ENCODE results near the gene KLHL18.
"Not testable (repeated sequence)": the region's sequence is repeated elsewhere in the genome, so short reads cannot be mapped to it uniquely, and the experiment has no call there.

Gene KLHL18

DNA sequence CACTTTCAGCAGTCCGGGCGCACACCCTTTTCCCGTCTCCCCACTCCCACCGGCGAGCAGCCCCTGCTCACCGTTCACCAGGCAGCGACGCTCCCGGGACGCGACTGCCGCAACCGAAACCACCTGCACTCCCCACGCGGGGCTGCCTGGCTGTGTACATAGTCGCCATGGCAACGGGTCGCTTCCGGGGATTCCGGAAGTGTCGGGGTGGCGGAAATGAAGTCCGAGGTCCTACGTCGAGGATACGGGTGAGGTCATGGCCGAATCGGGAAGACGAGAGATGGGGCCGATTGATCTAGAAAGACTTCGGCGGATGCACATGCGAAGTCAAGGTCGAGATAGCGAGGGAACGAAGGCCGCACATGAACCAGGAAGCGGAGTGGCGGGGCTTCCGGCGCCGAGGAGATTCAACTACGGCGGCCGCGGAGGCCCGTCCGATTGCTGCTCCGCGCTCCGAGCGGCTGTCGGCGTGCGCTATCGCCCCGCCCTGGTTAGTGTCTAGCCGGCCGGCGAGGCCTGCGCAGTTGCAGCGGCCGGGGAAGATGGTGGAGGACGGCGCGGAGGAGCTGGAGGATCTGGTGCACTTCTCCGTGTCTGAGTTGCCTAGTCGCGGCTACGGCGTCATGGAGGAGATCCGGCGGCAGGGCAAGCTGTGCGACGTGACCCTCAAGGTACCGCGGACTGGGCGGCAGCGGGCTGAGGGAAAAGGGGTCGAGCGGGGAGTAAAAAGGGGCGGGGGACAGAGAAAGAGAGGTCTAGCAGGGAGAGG lies at the start of gene KLHL18, which contains the start of gene KIF9:
KLHL18 (plus strand) TSS at position 521 of the 769 bp plus-strand sequence; CDS start at position 543, 22 bp downstream.
KIF9 (minus strand) TSS at position 376 of the 769 bp plus-strand sequence. CDS start 5,425 bp downstream, outside the sequence.
- DNase-seq, result peak; percentile 91

DNA sequence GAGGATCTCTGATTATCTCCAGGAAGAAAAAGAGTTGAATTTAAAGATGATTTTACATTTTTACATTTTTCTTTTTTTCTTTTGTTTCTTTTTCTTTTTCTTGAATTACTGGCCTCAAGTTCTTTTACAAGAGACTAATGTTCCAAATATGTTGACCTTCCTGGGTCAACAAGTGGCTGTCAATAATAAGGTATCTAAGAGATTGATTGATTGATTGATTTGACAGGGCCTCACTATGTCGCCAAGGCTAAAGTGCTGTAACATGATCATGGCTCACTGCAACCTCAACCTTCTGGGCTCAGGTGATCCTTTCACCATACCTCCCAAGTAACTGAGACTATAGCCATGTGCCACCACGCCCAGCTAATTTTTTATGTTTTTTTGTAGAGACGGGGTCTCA lies 44.7 kb upstream of the KLHL18 start:
- DNase-seq, result no peak

DNA sequence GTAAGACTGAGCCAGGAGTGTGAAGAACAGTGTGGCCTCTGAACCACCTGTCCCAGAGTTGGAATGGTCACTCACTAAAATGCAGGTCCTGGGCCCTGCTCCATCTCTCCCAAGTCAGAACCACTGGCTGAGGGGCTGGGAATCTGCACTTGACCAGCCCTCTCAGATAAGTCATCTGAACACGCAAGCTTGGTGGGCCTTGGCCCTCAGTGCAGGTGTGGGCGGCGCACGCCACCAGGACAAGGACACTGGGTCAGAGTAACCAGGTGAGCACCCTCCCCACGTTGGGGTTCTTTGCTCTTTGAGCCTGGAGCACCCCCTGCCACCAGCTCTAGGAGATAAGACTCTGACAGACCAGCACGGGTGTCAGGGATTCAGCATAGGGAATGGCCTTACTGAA lies 42.8 kb upstream of the KLHL18 start:
- no peak for DNase-seq

DNA sequence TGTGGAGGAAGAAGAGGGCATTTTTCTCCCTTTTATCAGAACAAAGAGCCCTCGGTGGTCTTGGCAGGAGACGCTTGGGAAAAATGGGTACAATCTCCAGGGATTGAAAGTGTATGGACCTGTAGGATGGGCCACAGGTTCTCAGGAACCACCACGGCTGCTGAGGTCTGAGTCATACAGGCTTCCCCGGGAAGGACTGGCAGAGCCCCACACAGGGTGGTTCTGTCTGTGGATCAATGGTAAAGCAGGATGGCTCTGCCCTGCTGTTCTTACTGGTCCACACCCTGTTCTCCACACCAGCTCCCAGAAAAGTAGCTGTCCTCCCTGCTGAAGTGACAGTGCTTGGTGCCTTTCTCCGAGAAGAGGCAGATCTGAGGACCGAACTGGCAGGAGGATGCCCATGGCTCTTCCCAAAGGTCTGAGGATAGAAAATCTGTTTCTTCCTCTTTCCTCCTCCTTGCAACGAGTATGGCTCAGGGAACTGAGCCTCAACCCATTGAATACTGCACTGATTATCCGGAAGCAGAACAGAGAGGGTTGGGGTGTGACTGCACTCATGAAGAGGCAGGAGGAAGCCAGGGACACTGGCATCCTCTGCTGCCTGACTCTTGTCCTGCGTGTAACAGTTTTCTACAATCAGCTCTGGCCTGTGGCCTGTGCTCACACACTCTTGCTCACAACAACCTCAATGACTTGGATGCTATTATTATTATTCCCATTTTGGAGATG lies 39.2 kb upstream of the KLHL18 start:
- no peak for DNase-seq

DNA sequence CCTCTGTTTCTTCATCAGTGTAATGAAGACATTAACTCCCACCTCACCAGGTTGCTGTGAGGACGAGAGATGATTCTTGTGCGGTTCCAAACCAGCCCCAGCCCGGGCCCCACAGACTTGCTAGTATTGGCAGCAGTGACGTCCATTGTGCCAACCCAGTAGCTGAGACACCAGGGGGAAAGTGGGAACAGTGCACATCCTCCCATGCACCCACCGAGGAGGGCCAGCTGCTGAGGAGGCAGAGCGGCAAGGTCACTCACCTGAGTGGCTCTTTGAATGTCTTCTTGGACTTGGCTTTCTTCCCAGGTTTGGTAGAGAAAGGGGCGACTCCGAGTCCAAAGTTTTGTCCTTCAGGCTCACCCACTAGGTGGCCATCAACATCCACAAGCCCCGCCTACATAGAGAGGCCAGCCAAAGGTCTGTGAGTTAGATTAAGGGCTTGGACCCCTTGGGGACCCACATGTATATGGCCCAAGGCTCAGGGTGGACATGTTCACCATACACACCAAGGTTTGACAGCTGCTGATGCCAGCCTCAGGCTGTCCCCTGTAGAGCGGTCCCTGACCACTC lies 38.1 kb upstream of the KLHL18 start:
- DNase-seq, result no peak

DNA sequence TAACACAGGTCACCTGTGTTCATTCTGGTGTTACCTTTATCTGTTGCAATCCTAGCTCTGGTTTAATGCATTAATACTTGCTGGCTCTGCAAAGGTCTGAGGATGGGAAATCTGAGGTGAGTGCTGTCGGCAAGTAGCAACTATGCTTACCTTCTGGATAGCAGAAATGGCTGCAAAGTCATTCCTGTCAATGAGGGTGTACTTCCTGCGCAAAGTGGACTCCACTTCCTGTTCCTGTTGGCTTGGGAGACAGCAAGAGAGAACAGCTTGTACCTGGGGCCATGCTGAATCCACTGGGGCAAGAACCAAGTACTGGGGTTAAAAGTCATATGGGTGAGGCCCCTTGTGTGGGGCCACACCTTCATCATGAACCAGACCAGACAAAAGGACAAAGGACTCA lies 37.5 kb upstream of the KLHL18 start:
- DNase-seq, result no peak

DNA sequence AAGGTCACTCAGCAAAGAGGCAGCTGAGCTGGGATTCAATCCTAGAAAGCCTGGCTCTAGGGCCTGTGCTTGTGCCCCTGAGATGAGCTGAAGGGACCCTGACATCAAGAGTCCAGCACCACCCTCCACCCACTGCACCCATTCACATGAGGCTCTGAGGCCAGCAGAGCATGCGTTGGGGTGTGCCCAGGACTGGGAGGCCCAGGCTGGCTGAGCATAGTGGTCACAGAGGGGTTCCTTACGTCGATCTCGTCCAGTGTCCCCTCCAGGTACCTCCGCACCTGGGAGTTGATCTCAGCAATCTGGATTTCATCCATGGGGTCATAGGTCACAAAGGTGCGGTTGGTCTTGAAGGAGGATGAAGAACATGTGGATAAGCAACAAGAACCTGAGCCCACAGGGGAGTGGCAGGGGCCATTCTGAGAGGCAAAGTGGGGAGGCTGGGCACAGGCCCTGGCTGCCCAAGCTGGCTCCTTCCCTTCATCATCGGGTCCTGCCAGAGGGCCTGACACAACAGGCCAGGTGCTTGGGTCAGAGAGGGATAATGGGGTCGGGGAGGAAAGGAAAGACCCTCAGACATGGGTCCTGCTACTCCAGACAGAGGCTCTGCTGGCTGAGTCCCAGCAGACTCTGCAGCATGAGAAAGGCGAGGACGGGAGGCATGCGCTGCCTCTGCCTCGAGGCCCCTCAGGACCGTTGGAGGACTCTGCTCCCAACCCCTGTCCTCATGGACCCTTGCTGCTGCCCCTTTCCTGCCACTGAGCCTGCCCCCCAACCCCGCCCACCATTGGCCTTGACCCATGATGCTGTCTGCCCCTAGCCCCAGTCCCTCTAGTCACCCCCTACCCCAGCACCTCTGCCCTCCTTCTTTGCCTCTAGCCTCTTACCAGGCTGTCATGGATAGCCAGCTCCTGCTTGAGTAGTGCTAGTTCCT lies 35.3 kb upstream of the KLHL18 start:
- no peak for DNase-seq

DNA sequence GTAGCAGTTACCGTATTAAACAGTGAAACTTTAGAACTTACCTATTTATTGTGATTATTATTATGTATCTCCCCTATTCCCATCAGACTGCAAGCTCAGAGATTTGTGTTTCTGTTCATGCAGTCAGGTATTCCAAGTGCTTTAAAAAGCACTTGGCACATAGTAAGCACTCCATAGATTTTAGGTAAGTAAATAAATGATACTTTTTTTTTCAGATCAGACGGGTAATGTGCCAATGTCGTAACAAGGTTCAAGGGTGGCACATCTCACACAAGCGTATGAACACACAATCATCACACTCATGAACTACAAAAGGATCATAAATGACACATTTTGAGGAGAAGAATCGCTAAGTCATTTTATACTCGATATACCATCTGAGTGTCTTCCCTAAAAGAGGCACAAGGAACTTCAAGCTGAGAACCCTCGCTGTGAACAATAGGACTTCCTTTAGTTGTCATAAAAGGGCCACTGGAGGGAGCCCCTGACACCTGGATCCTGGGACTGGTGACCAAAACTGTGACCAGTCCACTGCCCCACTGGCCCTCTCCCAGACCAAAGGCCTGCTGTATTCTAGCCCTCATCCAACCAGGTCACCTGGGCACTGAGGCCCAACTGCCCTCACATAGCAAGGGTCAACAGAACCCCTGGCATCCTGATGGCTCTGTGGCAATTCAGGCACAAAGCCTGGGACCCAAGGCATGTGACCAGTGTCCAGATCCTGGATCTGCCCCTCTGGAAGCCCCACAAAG lies 32.3 kb upstream of the KLHL18 start:
- DNase-seq, result peak; percentile 15

DNA sequence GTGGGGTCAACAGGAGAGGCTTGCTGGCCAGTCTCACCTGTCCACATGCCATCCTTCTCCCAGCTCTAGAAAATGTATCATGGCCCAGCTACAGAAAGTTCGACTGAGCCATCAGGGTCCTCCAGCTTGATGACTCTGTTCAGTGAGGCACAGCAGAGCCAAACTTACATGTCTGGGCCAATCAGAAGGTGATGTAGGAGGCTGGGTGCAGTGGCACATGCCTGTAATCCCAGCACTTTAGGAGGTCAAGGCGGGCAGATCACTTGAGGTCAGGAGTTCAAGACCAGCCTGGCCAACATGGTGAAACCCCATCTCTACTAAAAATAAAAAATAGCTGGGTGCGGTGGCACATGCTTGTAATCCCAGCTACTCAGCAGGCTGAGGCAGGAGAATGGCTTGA lies 31.7 kb upstream of the KLHL18 start:
- DNase-seq, result not testable (repeated sequence)

DNA sequence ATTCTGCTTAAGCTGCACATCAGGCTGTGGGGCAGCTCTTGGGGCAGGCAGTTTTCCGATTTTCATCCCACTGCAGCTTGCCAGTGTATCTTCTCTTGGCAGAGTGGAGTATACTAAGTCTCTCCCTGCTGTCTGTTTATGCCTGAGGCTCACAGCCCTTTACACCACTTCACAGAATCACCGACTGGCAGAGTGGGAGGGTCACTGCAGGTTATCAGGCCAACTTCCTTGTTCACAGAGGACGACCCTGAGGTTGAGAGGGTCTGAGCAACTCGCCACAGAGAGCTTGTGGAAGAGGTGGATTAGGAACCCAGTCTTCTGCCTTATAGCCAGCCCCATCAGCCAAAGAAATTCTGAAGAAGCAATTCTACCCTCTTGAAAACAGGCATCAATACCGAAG lies 31.1 kb upstream of the KLHL18 start:
- DNase-seq, result no peak

DNA sequence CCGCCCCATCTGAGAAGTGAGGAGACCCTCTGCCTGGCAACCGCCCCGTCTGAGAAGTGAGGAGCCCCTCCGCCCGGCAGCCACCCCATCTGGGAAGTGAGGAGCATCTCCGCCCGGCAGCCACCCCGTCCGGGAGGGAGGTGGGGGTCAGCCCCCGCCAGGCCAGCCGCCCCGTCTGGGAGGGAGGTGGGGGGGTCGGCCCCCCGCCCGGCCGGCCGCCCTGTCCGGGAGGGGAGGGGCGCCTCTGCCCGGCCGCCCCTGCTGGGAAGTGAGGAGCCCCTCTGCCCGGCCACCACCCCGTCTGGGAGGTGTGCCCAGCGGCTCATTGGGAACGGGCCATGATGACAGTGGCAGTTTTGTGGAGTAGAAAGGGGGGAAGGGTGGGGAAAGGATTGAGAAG lies 26.4 kb upstream of the KLHL18 start:
- not testable (repeated sequence) for DNase-seq

DNA sequence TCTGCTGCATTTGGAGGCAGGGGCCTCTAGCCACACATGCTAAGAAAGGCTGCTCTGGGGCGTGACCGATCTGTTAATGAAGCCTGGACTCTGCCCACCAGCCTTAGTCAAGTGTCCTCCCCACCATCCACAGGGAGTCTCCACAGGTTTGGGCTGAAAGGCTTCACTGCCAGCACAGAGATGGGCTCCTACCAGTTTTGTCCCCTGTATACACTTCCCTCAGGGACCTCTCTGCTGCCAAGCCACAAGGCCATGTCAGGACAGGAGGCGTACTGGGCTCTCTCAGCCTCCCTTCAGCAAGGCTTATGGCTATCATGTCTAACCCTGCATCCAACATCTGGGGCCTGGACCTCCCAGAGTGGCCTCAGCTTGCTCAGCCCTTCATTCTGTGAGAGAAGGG lies 23.6 kb upstream of the KLHL18 start:
- DNase-seq, result no peak

DNA sequence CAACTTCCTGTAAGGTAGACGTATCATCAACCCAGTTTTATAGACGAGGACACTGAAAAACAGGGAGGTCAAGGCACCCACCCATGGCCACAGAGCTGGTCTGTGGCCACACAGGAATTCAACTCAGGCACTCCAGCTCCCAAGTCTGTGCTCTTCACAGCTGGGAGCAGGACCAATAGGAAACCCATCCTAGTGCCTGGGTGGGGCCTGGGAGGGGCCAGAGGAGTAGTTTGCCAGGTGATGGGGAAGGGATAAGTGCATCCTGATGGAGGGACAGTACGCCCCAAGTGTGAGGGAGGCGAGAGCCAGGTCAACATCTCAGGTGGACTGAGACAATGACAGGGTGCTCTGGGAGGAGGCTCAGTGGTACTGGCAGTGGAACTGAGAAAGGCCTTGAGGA lies 22.1 kb upstream of the KLHL18 start:
- no peak for DNase-seq

DNA sequence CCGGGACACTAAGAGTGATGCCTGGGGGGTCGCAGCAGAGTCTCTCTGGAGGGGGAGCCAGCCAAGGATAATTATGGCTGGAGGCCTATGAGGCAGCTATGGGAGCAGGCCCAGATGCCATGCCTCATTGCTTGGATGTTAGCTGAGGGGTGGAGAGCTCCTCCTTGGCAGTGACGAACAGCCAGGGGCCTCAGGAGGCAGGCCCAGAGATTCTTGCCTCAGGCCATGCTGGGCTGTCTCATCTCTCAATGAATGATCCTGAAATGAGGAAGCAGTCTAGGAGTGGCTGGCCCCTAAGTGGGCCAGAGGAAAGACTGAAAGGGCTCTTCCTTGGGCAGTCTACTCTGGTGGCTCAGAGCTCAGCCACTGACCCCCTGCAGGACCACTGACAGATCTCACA lies 21.4 kb upstream of the KLHL18 start:
- DNase-seq, result no peak

DNA sequence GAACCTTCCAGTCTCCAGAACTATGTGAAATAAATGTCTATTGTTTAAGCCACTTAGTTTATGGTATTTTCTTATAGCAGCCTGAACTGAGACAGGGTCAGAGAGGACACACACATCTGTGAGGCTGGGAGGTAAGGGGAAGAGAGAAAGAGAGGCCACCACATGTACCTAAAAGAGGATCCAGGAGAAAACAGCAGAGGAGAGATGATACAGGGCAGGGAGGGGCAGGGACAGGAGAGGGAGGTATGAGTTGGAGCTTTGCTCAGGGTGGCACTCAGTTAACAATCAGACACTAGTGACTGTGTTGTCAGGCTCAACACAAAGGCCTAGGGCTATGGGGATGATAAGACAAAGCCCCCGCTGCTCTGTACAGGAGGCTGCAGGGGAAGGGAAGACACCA lies 17.7 kb upstream of the KLHL18 start:
- no peak for DNase-seq

DNA sequence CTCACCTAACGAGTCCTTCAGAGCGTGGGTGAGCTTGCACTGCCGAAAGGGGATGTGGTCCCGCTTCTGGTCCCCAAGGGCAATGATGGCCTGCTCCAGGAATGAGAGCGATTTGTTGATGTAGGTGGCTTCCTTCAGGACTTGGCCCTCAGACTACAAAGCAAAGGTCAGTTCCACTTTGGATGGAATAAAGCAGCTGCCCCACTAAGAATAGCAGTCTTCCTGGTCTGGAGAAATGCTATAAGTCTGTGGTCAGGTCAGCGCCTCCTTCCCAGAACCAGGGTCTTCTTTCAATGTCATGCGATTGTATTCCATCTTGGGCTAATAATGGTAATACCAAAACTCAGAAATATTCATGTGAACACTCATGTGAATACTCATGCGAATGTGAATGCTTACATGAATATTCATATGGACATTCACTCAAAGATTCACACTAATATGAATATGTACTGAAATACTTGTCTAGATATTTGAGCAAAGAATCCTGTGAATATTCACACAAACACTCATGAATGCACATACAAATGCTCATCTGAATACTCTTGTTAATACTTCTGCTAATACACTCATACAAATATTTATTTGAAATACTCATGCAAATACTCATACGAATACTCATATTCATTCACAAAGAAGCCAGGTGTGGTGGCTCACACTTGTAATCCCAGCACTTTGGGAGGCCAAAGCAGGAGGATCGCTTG lies 16.9 kb upstream of the KLHL18 start:
- DNase-seq, result no peak

DNA sequence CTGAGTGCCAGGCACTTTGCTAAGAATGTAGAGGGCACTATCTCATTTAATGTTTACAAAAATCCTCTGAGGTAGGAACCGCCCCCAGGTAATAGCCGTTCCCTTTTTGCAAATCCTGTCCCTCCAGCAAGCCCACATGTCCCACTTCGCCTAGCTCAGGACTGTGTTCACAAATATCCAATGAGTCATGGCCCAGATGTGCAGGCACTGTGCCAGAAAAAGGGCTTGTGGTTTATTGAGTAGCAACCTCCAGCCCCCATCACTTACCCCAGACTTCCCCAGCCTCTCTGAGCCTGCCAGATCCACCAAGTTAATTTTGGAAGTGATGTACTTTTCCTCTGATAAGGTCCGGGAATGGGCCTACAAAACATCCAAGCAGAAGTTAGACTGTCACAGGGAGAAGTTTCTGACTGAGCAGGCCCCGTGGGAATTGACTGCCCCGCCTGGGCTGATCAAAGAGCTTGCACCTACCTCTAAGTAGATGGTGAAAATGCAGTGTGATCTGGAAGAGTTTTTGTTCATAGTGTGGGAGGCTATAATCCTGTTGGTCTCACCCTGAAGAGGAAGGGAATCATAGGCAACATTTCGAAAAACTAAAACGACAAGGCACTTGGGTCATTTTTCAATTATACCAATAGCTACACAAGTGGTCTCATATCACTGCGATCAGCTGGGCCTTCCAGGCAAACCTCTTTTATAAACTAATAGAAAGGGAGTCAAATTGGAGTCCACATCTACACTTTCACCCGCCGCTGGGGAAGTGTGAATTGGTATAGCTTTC lies 15.8 kb upstream of the KLHL18 start:
- peak; percentile 96 for DNase-seq

DNA sequence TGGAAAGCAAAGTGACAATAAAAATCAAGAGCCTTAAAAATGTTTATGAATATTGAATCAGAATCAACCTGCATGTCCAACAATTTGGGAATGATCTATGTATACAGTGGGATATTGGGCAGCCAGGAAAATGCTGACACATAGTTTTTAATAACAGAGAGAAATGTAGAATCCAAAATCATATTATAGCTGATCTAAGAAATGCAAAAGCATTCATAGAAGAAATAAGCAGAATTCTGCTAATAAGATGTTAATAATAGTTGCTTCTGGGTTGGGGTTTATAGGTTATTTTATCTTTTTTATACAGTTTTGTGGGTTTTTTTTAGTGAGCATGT lies 15.3 kb upstream of the KLHL18 start:
- no peak for DNase-seq

DNA sequence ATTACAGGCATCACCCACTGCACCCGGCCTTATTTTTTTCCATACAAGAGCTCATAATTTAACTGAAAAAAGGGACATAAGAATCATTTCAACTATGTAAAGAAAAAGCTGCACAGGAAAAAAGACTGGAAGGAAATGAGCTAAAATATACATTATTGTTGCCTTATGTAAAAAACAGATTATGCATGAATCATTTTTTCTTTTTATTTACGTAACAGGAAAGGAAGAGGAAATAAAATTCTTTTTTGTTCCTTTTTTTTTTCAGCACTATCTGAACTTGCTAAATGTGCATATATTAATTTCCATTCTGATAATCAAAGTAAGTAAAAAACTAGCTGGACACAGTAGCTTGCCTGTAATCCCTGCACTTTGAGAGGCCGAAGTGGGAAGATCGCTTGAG lies 12.2 kb upstream of the KLHL18 start:
- DNase-seq, result no peak

DNA sequence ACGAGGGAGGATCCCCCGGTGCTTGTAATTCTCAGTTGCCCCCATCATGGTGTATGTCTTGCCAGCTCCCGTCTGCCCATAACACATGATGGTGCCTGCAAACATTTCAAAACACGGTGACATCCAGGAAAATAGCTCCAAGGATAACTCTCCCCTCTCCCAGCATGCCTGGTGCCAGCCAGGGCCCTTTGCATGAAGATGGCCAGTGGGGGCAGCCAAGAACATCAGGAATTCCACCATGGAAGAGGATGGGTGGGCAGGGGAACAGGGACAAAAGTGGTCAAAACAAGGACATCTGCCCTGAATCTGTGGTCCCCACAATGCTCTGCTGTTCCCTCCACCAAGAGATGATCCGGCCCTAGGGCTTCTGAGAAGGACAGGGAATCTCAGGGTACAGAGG lies 9.2 kb upstream of the KLHL18 start:
- DNase-seq, result no peak

DNA sequence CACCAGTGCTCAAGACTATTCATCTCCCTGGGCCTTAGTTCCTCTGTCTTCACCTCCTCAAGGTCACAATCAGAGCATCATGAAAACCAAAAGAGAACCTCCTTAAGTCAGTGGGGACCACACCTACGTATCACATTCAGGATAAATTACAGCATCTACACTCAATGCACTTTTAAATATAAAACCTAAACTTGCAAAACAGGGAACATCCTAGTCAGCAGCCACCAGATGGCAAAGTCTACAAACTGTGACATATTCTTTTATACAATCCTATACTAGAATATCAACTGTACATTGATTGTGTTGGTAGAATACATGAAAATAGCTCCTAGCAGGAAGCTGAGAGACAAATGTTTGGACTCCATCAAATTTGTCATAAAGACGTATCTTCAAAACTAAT lies 8.1 kb upstream of the KLHL18 start:
- DNase-seq, result no peak

Measured in fibroblast of skin of right quadriceps (primary cell).